ENCODE results near the gene GPI.

- TF ChIP-seq CTCF (conservative IDR thresholded peaks at IDR 0.05; ENCODE audit: low read depth, low read length) (no peak), EZH2phosphoT487 (IDR thresholded peaks at IDR 0.05; ENCODE audit: borderline replicate concordance, low read length) (no peak)
Measured at GRCh38 chr19:34348899-34349487, 16.0 kb upstream of the GPI start.

Measured in PC-3 (cell line).